ENCODE results near the gene PIGP. TPM values are rescaled to one million over a fixed set of nuclear protein-coding genes. Genes with fewer than 3 reads are reported as not detected.
A peak's percentile ranks its signal among the peaks of the same experiment; 100 is the strongest.

Gene PIGP
- total RNA-seq, 1 donor from 2014 or later = 21.2 TPM

DNA sequence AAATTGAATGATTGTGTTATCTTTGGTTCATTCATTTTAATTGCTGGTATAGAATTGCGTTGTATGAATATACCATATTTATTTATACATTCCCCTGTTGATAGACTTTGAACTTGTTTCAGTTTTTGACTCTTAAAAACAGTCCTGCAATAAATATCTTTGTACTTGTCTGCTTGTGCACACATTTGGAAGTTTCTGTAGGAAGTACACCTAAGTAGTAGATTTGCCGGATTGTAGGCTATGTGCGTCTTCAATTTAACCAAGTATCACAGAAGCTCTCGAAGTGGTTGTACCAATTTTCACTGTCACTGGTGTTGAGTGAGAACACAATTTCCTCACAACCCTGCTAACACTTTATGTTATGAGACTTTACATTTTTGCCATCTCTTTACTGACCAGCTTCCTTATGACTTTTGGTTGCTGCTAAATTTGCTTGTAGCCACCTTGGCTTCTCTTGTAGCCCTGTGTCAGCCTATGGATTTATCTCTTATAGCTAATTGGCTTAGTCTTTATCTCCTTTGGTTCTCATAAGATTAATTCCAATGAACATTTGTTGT, 2.4 kb upstream of the PIGP start:
- H3K4me1 Mint-ChIP-seq (ENCODE audit: low read depth, unreplicated experiment) = peaks cover 20% of the 10 kb centered on the region
- peaks cover 7% of the 10 kb centered on the region for H3K36me3 Mint-ChIP-seq (ENCODE audit: low read depth, unreplicated experiment)
- Histone ChIP-seq H3K4me2 (ENCODE audit: low read length) (peak overlapping the region; percentile 88), H3K27ac (ENCODE audit: low read depth, low read length) (no peak overlapping the region), H3K4me3 (ENCODE audit: insufficient read depth, low read depth, low read length) (no peak overlapping the region), H3K79me2 (ENCODE audit: insufficient read depth, low read length) (peaks cover 88% of the 10 kb centered on the region), H2AFZ (ENCODE audit: low read depth, low read length) (no peak overlapping the region), H3K4me1 (ENCODE audit: insufficient read depth, low read length) (peaks cover 14% of the 10 kb centered on the region), H3K36me3 (ENCODE audit: insufficient read depth, low read length) (no peaks in the 10 kb centered on the region), H4K20me1 (ENCODE audit: insufficient read depth, low read length) (peaks cover 63% of the 10 kb centered on the region), H3K9me3 (ENCODE audit: insufficient read depth, low read depth, low read length) (no peaks in the 10 kb centered on the region), H3K27me3 (ENCODE audit: insufficient read depth, low read length) (no peaks in the 10 kb centered on the region), H3K9ac (ENCODE audit: low read length) (peak overlapping the region; percentile 98)
- no peak overlapping the region for H3K27ac Mint-ChIP-seq (ENCODE audit: unreplicated experiment)
- H3K4me3 Mint-ChIP-seq (ENCODE audit: unreplicated experiment) = peak overlapping the region; percentile 95
- H3K9me3 Mint-ChIP-seq (ENCODE audit: unreplicated experiment) = no peaks in the 10 kb centered on the region
- no peak for DNase-seq (ENCODE audit: low read depth)
- H3K27me3 Mint-ChIP-seq (ENCODE audit: low read depth, unreplicated experiment) = no peaks in the 10 kb centered on the region
- TF ChIP-seq EZH2 (IDR thresholded peaks at IDR 0.05; ENCODE audit: insufficient read depth, low read length) = no peak
- TF ChIP-seq, protein P1, sequence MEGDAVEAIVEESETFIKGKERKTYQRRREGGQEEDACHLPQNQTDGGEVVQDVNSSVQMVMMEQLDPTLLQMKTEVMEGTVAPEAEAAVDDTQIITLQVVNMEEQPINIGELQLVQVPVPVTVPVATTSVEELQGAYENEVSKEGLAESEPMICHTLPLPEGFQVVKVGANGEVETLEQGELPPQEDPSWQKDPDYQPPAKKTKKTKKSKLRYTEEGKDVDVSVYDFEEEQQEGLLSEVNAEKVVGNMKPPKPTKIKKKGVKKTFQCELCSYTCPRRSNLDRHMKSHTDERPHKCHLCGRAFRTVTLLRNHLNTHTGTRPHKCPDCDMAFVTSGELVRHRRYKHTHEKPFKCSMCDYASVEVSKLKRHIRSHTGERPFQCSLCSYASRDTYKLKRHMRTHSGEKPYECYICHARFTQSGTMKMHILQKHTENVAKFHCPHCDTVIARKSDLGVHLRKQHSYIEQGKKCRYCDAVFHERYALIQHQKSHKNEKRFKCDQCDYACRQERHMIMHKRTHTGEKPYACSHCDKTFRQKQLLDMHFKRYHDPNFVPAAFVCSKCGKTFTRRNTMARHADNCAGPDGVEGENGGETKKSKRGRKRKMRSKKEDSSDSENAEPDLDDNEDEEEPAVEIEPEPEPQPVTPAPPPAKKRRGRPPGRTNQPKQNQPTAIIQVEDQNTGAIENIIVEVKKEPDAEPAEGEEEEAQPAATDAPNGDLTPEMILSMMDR (IDR thresholded peaks at IDR 0.05; ENCODE audit: insufficient read depth, low read depth, low read length) = no peak
- no peak for FAIRE-seq

DNA sequence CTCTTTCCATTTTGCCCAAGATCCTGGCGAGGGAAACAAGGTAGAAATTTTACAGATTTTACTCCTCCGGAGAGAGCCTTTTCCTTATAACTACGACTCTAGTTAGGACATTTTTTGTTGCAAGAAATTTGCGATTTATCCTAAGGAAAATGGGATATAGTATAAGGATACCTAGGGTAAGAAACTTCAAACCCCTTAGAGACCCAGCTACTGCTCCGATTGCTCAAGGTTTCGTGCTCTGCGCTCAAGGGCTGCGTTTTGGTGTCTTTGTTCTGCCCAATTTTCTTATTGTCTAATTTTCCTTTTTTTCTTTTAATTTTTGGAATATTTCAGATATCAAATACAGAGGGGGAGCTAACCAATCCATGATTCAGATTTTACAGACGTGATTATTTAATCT, 1.7 kb upstream of the PIGP start:
- FAIRE-seq (no peak), DNase-seq (ENCODE audit: low read depth) (no peak)
- peaks cover 7% of the 10 kb centered on the region for H3K36me3 Mint-ChIP-seq (ENCODE audit: low read depth, unreplicated experiment)
- peak overlapping the region; percentile 94 for H3K27ac ChIP-seq (ENCODE audit: low read depth, low read length)
- peaks cover 56% of the 10 kb centered on the region for H4K20me1 ChIP-seq (ENCODE audit: insufficient read depth, low read length)
- H3K9me3 Mint-ChIP-seq (ENCODE audit: unreplicated experiment) = no peaks in the 10 kb centered on the region
- H3K9me3 ChIP-seq (ENCODE audit: insufficient read depth, low read depth, low read length) = no peaks in the 10 kb centered on the region
- no peak for TF ChIP-seq EZH2 (IDR thresholded peaks at IDR 0.05; ENCODE audit: insufficient read depth, low read length)
- H3K9ac ChIP-seq (ENCODE audit: low read length) = peak overlapping the region; percentile 98
- H3K36me3 ChIP-seq (ENCODE audit: insufficient read depth, low read length) = no peaks in the 10 kb centered on the region
- peak overlapping the region; percentile 95 for H3K4me3 ChIP-seq (ENCODE audit: insufficient read depth, low read depth, low read length)
- peak overlapping the region; percentile 88 for H3K4me2 ChIP-seq (ENCODE audit: low read length)
- H3K27me3 Mint-ChIP-seq (ENCODE audit: low read depth, unreplicated experiment) = no peaks in the 10 kb centered on the region
- no peak overlapping the region for H2AFZ ChIP-seq (ENCODE audit: low read depth, low read length)
- H3K4me1 ChIP-seq (ENCODE audit: insufficient read depth, low read length) = peaks cover 14% of the 10 kb centered on the region
- H3K4me1 Mint-ChIP-seq (ENCODE audit: low read depth, unreplicated experiment) = peaks cover 17% of the 10 kb centered on the region
- H3K27ac Mint-ChIP-seq (ENCODE audit: unreplicated experiment) = peak overlapping the region; percentile 76
- peak overlapping the region; percentile 95 for H3K4me3 Mint-ChIP-seq (ENCODE audit: unreplicated experiment)
- peaks cover 80% of the 10 kb centered on the region for H3K79me2 ChIP-seq (ENCODE audit: insufficient read depth, low read length)
- no peaks in the 10 kb centered on the region for H3K27me3 ChIP-seq (ENCODE audit: insufficient read depth, low read length)

DNA sequence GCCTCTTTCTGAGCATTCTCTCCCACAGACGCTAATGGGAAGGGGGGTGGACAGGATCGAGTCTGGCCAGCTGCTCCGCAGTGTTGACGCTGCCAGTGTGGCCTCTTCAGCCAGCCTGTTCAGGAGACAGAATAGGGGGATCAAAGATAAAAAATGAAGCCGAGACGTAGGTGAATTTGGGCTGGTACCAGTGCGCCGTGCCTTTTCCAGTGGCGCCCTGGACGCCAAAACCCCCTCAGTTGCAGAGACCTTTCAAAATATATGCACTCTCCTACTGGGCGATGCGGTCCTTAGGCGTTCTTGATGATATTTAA, 1.3 kb upstream of the PIGP start:
- no peak for FAIRE-seq
- peak overlapping the region; percentile 95 for H3K4me3 Mint-ChIP-seq (ENCODE audit: unreplicated experiment)
- Histone ChIP-seq H3K27me3 (ENCODE audit: insufficient read depth, low read length) (no peaks in the 10 kb centered on the region), H3K4me1 (ENCODE audit: insufficient read depth, low read length) (peaks cover 14% of the 10 kb centered on the region), H3K4me2 (ENCODE audit: low read length) (peak overlapping the region; percentile 88), H3K4me3 (ENCODE audit: insufficient read depth, low read depth, low read length) (peak overlapping the region; percentile 95), H4K20me1 (ENCODE audit: insufficient read depth, low read length) (peaks cover 52% of the 10 kb centered on the region), H3K9me3 (ENCODE audit: insufficient read depth, low read depth, low read length) (no peaks in the 10 kb centered on the region), H3K79me2 (ENCODE audit: insufficient read depth, low read length) (peaks cover 76% of the 10 kb centered on the region), H3K9ac (ENCODE audit: low read length) (peak overlapping the region; percentile 98), H3K36me3 (ENCODE audit: insufficient read depth, low read length) (no peaks in the 10 kb centered on the region), H3K27ac (ENCODE audit: low read depth, low read length) (peak overlapping the region; percentile 94), H2AFZ (ENCODE audit: low read depth, low read length) (peak overlapping the region; percentile 82)
- no peak for TF ChIP-seq EZH2 (IDR thresholded peaks at IDR 0.05; ENCODE audit: insufficient read depth, low read length)
- TF ChIP-seq, protein P1 (IDR thresholded peaks at IDR 0.05; ENCODE audit: insufficient read depth, low read depth, low read length) = no peak
- peaks cover 7% of the 10 kb centered on the region for H3K36me3 Mint-ChIP-seq (ENCODE audit: low read depth, unreplicated experiment)
- H3K9me3 Mint-ChIP-seq (ENCODE audit: unreplicated experiment) = no peaks in the 10 kb centered on the region
- peak overlapping the region; percentile 76 for H3K27ac Mint-ChIP-seq (ENCODE audit: unreplicated experiment)
- no peaks in the 10 kb centered on the region for H3K27me3 Mint-ChIP-seq (ENCODE audit: low read depth, unreplicated experiment)
- H3K4me1 Mint-ChIP-seq (ENCODE audit: low read depth, unreplicated experiment) = peaks cover 17% of the 10 kb centered on the region
- DNase-seq (ENCODE audit: low read depth) = no peak
